Mesendoderm (in vitro differentiated cells): ENCODE measurements around the gene BAIAP2L1.
"Not testable (repeated sequence)": the region's sequence is repeated elsewhere in the genome, so short reads cannot be mapped to it uniquely, and the experiment has no call there.

ENCODE experiments used
- DNase-seq: peaks from one replicate; pipeline ENCODE4 v3.0.0; 2013
- H2AK5ac ChIP-seq: 2 replicates; pipeline ENCODE4 v1.6.1; 2013; ENCODE audit warnings: low read length, inconsistent platforms
- H2BK120ac ChIP-seq: 2 replicates; pipeline ENCODE4 v1.6.1; 2013; ENCODE audit warnings: low read depth, mild to moderate bottlenecking, low read length, moderate library complexity, mixed read lengths
- H2BK15ac ChIP-seq: replicated peaks from 2 replicates; pipeline ENCODE4 v1.6.1; 2013; ENCODE audit warnings: low read depth, mild to moderate bottlenecking, moderate library complexity
- H2BK5ac ChIP-seq: 2 replicates; pipeline ENCODE4 v1.6.1; 2013; ENCODE audit warnings: low read length, inconsistent platforms
- H3K18ac ChIP-seq: 2 replicates; pipeline ENCODE4 v1.6.1; 2013; ENCODE audit warnings: mild to moderate bottlenecking, low read length, mixed read lengths
- H3K23ac ChIP-seq: one replicate; pipeline ENCODE4 v1.6.1; 2013; ENCODE audit warnings: low read length
- H3K27ac ChIP-seq: 2 replicates; pipeline ENCODE4 v1.5.1; 2013; ENCODE audit warnings: low read depth, mild to moderate bottlenecking, inconsistent platforms, low read length, moderate library complexity
- H3K27me3 ChIP-seq: 2 replicates; pipeline ENCODE4 v1.6.1; 2013; ENCODE audit warnings: low read length, control low read depth, mild to moderate bottlenecking, inconsistent platforms; ENCODE audit not compliant: insufficient read depth, poor library complexity
- H3K36me3 ChIP-seq: 2 replicates; pipeline ENCODE4 v1.6.1; 2013; ENCODE audit warnings: low read length, inconsistent platforms; ENCODE audit not compliant: control insufficient read depth, insufficient read depth
- H3K4ac ChIP-seq: one replicate; pipeline ENCODE4 v1.6.1; 2013; ENCODE audit warnings: low read depth, mild to moderate bottlenecking, low read length, moderate library complexity
- H3K4me1 ChIP-seq: 2 replicates; pipeline ENCODE4 v1.6.1; 2013; ENCODE audit warnings: low read depth, low read length, inconsistent platforms; ENCODE audit not compliant: control insufficient read depth
- H3K4me2 ChIP-seq: 2 replicates; pipeline ENCODE4 v1.6.1; 2013; ENCODE audit warnings: low read length
- H3K4me3 ChIP-seq: 2 replicates; pipeline ENCODE4 v1.5.1; 2013; ENCODE audit warnings: mild to moderate bottlenecking, low read length
- H3K56ac ChIP-seq: one replicate; pipeline ENCODE4 v1.6.1; 2013; ENCODE audit warnings: low read length
- H3K79me1 ChIP-seq: 2 replicates; pipeline ENCODE4 v1.6.1; 2013; ENCODE audit warnings: low read length, inconsistent platforms
- H3K79me2 ChIP-seq: 2 replicates; pipeline ENCODE4 v1.6.1; 2013; ENCODE audit warnings: mild to moderate bottlenecking, low read length; ENCODE audit not compliant: control insufficient read depth, insufficient read depth
- H3K9ac ChIP-seq: 2 replicates; pipeline ENCODE4 v1.6.1; 2013; ENCODE audit warnings: low read length, inconsistent platforms
- H4K5ac ChIP-seq: one replicate; pipeline ENCODE4 v1.6.1; 2013; ENCODE audit warnings: low read length
- H4K8ac ChIP-seq: one replicate; pipeline ENCODE4 v1.6.1; 2013; ENCODE audit warnings: low read depth, mild to moderate bottlenecking, control low read depth, low read length, moderate library complexity
- WGBS: extraction: QIAGEN DNeasy Blood & Tissue Kit; methylation state at CpG from one replicate; pipeline ENCODE4 v1.1.7; 2013; ENCODE audit warnings: low lambda C conversion rate, missing lambda C conversion rate; ENCODE audit not compliant: insufficient coverage; ENCODE audit errors: extremely low coverage; 5-methylcytosine and 5-hydroxymethylcytosine counted together

BAIAP2L1 gene

DNA sequence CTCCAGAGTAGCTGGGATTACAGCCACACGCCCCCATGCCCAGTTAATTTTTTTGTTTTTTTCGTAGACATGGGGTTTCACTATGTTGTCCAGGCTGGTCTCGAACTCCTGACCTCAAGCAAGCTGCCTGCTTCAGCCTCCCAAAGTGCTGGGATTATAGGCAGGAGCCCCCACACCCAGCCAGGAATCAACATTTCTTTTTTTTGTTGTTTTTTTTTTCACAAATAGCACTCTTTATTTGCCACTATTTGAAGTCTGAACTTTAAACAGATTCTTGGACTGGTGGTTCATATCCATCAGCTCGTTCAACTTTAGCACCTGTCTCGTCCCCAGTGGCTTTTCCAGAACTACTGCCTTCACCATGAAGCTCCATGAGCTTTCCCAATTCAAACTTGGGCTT lies 15.4 kb downstream of the BAIAP2L1 start:
- H3K23ac ChIP-seq, H3K4me1 ChIP-seq, H4K5ac ChIP-seq, H2BK15ac ChIP-seq, H3K4me3 ChIP-seq, H3K9ac ChIP-seq, H3K27me3 ChIP-seq, H3K27ac ChIP-seq, H3K36me3 ChIP-seq, H3K79me2 ChIP-seq, H4K8ac ChIP-seq, H3K18ac ChIP-seq, H2BK120ac ChIP-seq, H3K79me1 ChIP-seq, H3K4me2 ChIP-seq, H2AK5ac ChIP-seq, H3K56ac ChIP-seq, DNase-seq, H3K4ac ChIP-seq, H2BK5ac ChIP-seq: not testable (repeated sequence)
- WGBS = no CpG with 5 or more reads among the region's 5 CpGs

- H3K9ac ChIP-seq = no peak overlapping the region
- no peak overlapping the region for H2BK15ac ChIP-seq
- H3K79me1 ChIP-seq = peaks cover 7% of the 10 kb centered on the region
- no peak for DNase-seq
- no peak overlapping the region for H3K23ac ChIP-seq
- no peak overlapping the region for H2BK120ac ChIP-seq
- no peak overlapping the region for H3K4ac ChIP-seq
- WGBS = no CpG with 5 or more reads among the region's 9 CpGs
- peaks cover 8% of the 10 kb centered on the region for H3K79me2 ChIP-seq
- no peak overlapping the region for H3K27ac ChIP-seq
- no peak overlapping the region for H3K18ac ChIP-seq
- H3K4me2 ChIP-seq = no peak overlapping the region
- H2BK5ac ChIP-seq = no peak overlapping the region
- no peak overlapping the region for H3K4me3 ChIP-seq
- no peak overlapping the region for H4K8ac ChIP-seq
- H3K56ac ChIP-seq = no peak overlapping the region
- no peak overlapping the region for H2AK5ac ChIP-seq
- H4K5ac ChIP-seq = no peak overlapping the region
- H3K4me1 ChIP-seq = no peaks in the 10 kb centered on the region
- no peaks in the 10 kb centered on the region for H3K36me3 ChIP-seq
- H3K27me3 ChIP-seq = no peaks in the 10 kb centered on the region
Observed at GRCh38 chr7:98378210-98378819, 22.6 kb downstream of the BAIAP2L1 start.

GRCh38 chr7:98376711-98377110 lies 24.2 kb downstream of the BAIAP2L1 start:
- WGBS = no CpG with 5 or more reads among the region's 6 CpGs

DNA sequence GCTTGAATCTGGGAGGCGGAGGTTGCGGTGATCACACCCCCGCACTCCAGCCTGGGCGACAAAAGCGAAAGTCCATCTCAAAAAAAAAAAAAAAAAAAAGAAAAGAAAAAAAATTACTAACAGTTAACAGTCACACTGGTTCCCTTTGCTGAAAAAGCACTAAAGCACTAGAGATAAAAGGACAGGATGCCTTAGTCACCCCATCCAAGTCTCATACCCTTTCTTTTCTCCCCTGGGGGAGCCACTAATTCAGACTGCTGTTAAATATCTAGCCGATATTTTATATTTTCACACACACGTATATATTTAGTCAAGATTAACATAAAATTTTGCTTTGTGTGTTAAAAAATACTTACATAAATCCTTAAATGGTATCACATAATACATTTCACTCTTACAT lies 25.2 kb downstream of the BAIAP2L1 start:
- Histone ChIP-seq H3K4me2 (no peak overlapping the region), H3K4me1 (no peaks in the 10 kb centered on the region)

More at GRCh38 chr7:98376711-98377110, 24.2 kb downstream of the BAIAP2L1 start:
- Histone ChIP-seq H4K5ac (no peak overlapping the region), H3K4me2 (no peak overlapping the region), H2BK5ac (no peak overlapping the region), H3K23ac (no peak overlapping the region), H3K4ac (no peak overlapping the region), H2BK15ac (no peak overlapping the region), H3K79me1 (peaks cover 7% of the 10 kb centered on the region), H3K36me3 (no peaks in the 10 kb centered on the region), H3K4me3 (no peak overlapping the region), H2AK5ac (no peak overlapping the region), H3K27ac (no peak overlapping the region), H3K27me3 (no peaks in the 10 kb centered on the region), H3K4me1 (no peaks in the 10 kb centered on the region), H4K8ac (no peak overlapping the region), H3K9ac (no peak overlapping the region), H3K79me2 (peaks cover 8% of the 10 kb centered on the region), H3K18ac (no peak overlapping the region), H2BK120ac (no peak overlapping the region), H3K56ac (no peak overlapping the region)
- no peak for DNase-seq

DNA sequence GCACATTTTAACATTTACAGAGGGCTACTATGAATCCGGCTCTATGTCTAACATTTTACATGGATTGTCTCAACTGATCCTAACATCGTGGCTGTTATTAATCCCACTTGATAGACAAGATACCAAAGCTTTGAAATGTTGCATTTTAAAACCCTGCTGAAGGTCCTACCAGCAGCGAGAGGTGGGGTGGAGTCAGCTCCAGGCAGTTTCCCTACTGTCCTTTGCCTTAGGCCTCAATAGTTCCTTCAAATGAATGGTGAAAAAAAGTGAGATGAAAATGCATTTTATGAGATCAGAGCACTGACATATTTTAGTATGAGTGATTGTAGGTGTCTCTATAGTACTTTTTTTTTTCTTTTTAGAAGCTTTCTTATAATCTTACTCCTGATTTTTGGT lies 26.6 kb downstream of the BAIAP2L1 start:
- no peaks in the 10 kb centered on the region for H3K4me1 ChIP-seq
- H3K27ac ChIP-seq = no peak overlapping the region
- no peak overlapping the region for H2AK5ac ChIP-seq
- H3K23ac ChIP-seq = no peak overlapping the region
- no peak overlapping the region for H2BK15ac ChIP-seq
- no peak for DNase-seq
- H4K5ac ChIP-seq = no peak overlapping the region
- H3K36me3 ChIP-seq = no peaks in the 10 kb centered on the region
- no peaks in the 10 kb centered on the region for H3K27me3 ChIP-seq
- H3K79me2 ChIP-seq = peaks cover 7% of the 10 kb centered on the region
- no peak overlapping the region for H3K4me3 ChIP-seq
- no peak overlapping the region for H3K18ac ChIP-seq
- no peak overlapping the region for H2BK5ac ChIP-seq
- no peak overlapping the region for H4K8ac ChIP-seq
- no CpG with 5 or more reads among the region's 3 CpGs for WGBS
- H2BK120ac ChIP-seq = no peak overlapping the region
- H3K56ac ChIP-seq = no peak overlapping the region
- H3K9ac ChIP-seq = no peak overlapping the region
- H3K79me1 ChIP-seq = peaks cover 6% of the 10 kb centered on the region
- no peak overlapping the region for H3K4ac ChIP-seq
- no peak overlapping the region for H3K4me2 ChIP-seq

More for the DNA sequence above, 25.2 kb downstream of the BAIAP2L1 start:
- Histone ChIP-seq H2AK5ac (no peak overlapping the region), H2BK5ac (no peak overlapping the region), H4K8ac (no peak overlapping the region), H3K56ac (no peak overlapping the region), H3K4ac (no peak overlapping the region), H3K36me3 (no peaks in the 10 kb centered on the region), H4K5ac (no peak overlapping the region), H3K23ac (no peak overlapping the region), H3K79me2 (peaks cover 8% of the 10 kb centered on the region), H3K4me3 (no peak overlapping the region), H3K27me3 (no peaks in the 10 kb centered on the region), H3K79me1 (peaks cover 7% of the 10 kb centered on the region), H3K27ac (no peak overlapping the region), H3K18ac (no peak overlapping the region), H2BK120ac (no peak overlapping the region), H3K9ac (no peak overlapping the region), H2BK15ac (no peak overlapping the region)
- no peak for DNase-seq
- 100% methylated on average over 1 of the region's 7 CpGs for WGBS

DNA sequence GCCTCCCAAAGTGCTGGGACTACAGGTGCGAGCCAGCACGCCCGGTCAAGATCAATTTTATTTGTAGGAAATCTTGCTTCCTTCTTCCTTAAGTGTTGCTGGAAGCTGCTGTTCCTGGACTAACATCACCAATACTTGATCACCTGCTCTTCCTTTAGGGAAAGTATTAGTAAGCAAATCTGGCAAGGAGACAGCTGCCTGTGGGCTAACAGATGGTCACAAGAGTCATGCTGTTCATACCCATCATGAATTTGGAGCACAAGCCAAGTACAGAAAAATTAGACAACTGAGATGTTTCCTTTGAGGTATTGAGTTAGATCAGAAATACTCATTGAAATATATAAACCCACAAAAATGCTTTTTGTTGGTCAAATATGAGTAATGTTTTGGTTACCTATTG lies 27.9 kb downstream of the BAIAP2L1 start:
- H3K18ac ChIP-seq = no peak overlapping the region
- H2BK120ac ChIP-seq = no peak overlapping the region
- H2BK15ac ChIP-seq = no peak overlapping the region
- H3K79me1 ChIP-seq = no peaks in the 10 kb centered on the region
- no peak overlapping the region for H3K9ac ChIP-seq
- no peak overlapping the region for H4K5ac ChIP-seq
- DNase-seq = no peak
- H3K27me3 ChIP-seq = no peaks in the 10 kb centered on the region
- H3K4me1 ChIP-seq = no peaks in the 10 kb centered on the region
- no peak overlapping the region for H3K4me3 ChIP-seq
- no peak overlapping the region for H2AK5ac ChIP-seq
- H3K27ac ChIP-seq = no peak overlapping the region
- H3K36me3 ChIP-seq = no peaks in the 10 kb centered on the region
- no peak overlapping the region for H3K4ac ChIP-seq
- H3K79me2 ChIP-seq = peaks cover 2% of the 10 kb centered on the region
- H3K4me2 ChIP-seq = no peak overlapping the region
- no peak overlapping the region for H3K56ac ChIP-seq
- no peak overlapping the region for H4K8ac ChIP-seq
- WGBS = no CpG with 5 or more reads among the region's 3 CpGs
- no peak overlapping the region for H2BK5ac ChIP-seq
- no peak overlapping the region for H3K23ac ChIP-seq
